ENCODE results near the gene CEBPZ. TPM values are rescaled to one million over a fixed set of nuclear protein-coding genes. Genes with fewer than 3 reads are reported as not detected.

The CEBPZ gene
- total and polyA plus RNA-seq, 2 donors (not counting 1 experiment from before 2014, with no cell fraction given), result 19.9 to 48.9 TPM

- peaks cover 2% of the 10 kb centered on the region for H3K4me1 ChIP-seq (ENCODE audit: control insufficient read depth, extremely low read depth, insufficient read depth, low read length)
- no peak overlapping the region for H3K9ac ChIP-seq (ENCODE audit: insufficient read depth, low read length)
- no peaks in the 10 kb centered on the region for H3K27me3 ChIP-seq (ENCODE audit: control insufficient read depth, insufficient read depth, low read length)
- H3K9me3 ChIP-seq (ENCODE audit: control insufficient read depth, insufficient read depth, low read depth, low read length), result no peaks in the 10 kb centered on the region
- no peak overlapping the region for H3K4me2 ChIP-seq (ENCODE audit: extremely low read depth, insufficient read depth, low read length)
- no peaks in the 10 kb centered on the region for H3K36me3 ChIP-seq (ENCODE audit: control insufficient read depth, insufficient read depth, low read length)
- H3K79me2 ChIP-seq (ENCODE audit: control insufficient read depth, insufficient read depth, low read length), result no peaks in the 10 kb centered on the region
- H4K20me1 ChIP-seq (ENCODE audit: control insufficient read depth, extremely low read depth, insufficient read depth, low read length), result no peaks in the 10 kb centered on the region
- H3K4me3 ChIP-seq (replicated peaks in 1 of 4; ENCODE audit: control extremely low read depth in 1 of 4, insufficient read depth in 1 of 4, low read depth in 3 of 4, low read length in 4 of 4), result no peak overlapping the region
- no peak overlapping the region for H3K27ac ChIP-seq (ENCODE audit: insufficient read depth, low read length)
- no peak for DNase-seq (ENCODE audit: low read depth in 2 of 2)
- H2AFZ ChIP-seq (ENCODE audit: low read length), result no peak overlapping the region
- no peak for TF ChIP-seq CTCF (conservative IDR thresholded peaks at IDR 0.05 in 1 of 2, IDR thresholded peaks at IDR 0.05 in 1 of 2; ENCODE audit: low read depth in 1 of 2, low read length in 2 of 2)
- TF ChIP-seq EZH2 (IDR thresholded peaks at IDR 0.05; ENCODE audit: low read length, missing control alignments), result no peak
These were observed 50.8 kb downstream of the CEBPZ start for GRCh38 chr2:37180640-37181039.

DNA sequence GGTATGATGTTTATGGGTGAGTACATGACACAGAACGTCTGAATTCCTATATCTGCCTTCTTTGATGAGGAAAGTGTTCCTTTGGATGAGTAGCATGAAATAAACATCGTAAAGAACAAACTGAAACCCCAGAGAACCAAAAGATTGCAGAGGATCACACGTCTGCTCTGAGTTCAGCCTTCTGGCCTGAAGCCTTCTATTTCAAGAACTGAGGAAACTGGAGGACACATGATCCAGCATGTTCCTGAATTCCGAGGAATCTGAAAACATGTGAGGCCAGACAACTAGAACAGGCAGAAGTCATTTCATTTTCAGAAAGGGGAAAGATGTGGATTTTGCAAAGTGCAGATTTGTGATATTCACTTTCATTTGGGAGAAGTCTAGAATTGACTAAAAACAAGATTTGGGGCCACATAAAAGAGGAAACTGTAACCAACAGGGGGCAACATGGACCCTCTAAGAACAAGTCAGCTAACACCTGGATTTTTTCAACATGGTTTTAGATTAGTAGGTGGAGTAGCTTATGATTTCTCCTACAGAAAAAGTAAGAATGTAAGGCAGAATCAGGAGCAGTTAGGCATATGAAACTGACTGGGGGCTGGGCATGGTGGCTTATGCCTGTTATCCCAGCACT, 51.3 kb downstream of the CEBPZ start:
- Histone ChIP-seq H3K4me3 (replicated peaks in 1 of 4; ENCODE audit: control extremely low read depth in 1 of 4, insufficient read depth in 1 of 4, low read depth in 3 of 4, low read length in 4 of 4) (no peak overlapping the region), H3K79me2 (ENCODE audit: control insufficient read depth, insufficient read depth, low read length) (no peaks in the 10 kb centered on the region), H3K27ac (ENCODE audit: insufficient read depth, low read length) (no peak overlapping the region), H3K9ac (ENCODE audit: insufficient read depth, low read length) (no peak overlapping the region), H3K27me3 (ENCODE audit: control insufficient read depth, insufficient read depth, low read length) (no peaks in the 10 kb centered on the region), H3K36me3 (ENCODE audit: control insufficient read depth, insufficient read depth, low read length) (no peaks in the 10 kb centered on the region), H3K4me2 (ENCODE audit: extremely low read depth, insufficient read depth, low read length) (no peak overlapping the region), H2AFZ (ENCODE audit: low read length) (no peak overlapping the region), H4K20me1 (ENCODE audit: control insufficient read depth, extremely low read depth, insufficient read depth, low read length) (no peaks in the 10 kb centered on the region), H3K9me3 (ENCODE audit: control insufficient read depth, insufficient read depth, low read depth, low read length) (no peaks in the 10 kb centered on the region), H3K4me1 (ENCODE audit: control insufficient read depth, extremely low read depth, insufficient read depth, low read length) (peaks cover 2% of the 10 kb centered on the region)
- TF ChIP-seq CTCF (conservative IDR thresholded peaks at IDR 0.05 in 1 of 2, IDR thresholded peaks at IDR 0.05 in 1 of 2; ENCODE audit: low read depth in 1 of 2, low read length in 2 of 2), result no peak
- TF ChIP-seq EZH2 (IDR thresholded peaks at IDR 0.05; ENCODE audit: low read length, missing control alignments), result no peak
- DNase-seq (ENCODE audit: low read depth in 2 of 2), result no peak

- no peaks in the 10 kb centered on the region for H4K20me1 ChIP-seq (ENCODE audit: control insufficient read depth, extremely low read depth, insufficient read depth, low read length)
- H3K9ac ChIP-seq (ENCODE audit: insufficient read depth, low read length), result no peak overlapping the region
- no peak overlapping the region for H3K4me3 ChIP-seq (replicated peaks in 1 of 4; ENCODE audit: control extremely low read depth in 1 of 4, insufficient read depth in 1 of 4, low read depth in 3 of 4, low read length in 4 of 4)
- H2AFZ ChIP-seq (ENCODE audit: low read length), result no peak overlapping the region
- no peaks in the 10 kb centered on the region for H3K4me1 ChIP-seq (ENCODE audit: control insufficient read depth, extremely low read depth, insufficient read depth, low read length)
- H3K27me3 ChIP-seq (ENCODE audit: control insufficient read depth, insufficient read depth, low read length), result no peaks in the 10 kb centered on the region
- H3K9me3 ChIP-seq (ENCODE audit: control insufficient read depth, insufficient read depth, low read depth, low read length), result no peaks in the 10 kb centered on the region
- no peak for TF ChIP-seq EZH2 (IDR thresholded peaks at IDR 0.05; ENCODE audit: low read length, missing control alignments)
- TF ChIP-seq CTCF (conservative IDR thresholded peaks at IDR 0.05 in 1 of 2, IDR thresholded peaks at IDR 0.05 in 1 of 2; ENCODE audit: low read depth in 1 of 2, low read length in 2 of 2), result no peak
- no peak overlapping the region for H3K27ac ChIP-seq (ENCODE audit: insufficient read depth, low read length)
- no peak overlapping the region for H3K4me2 ChIP-seq (ENCODE audit: extremely low read depth, insufficient read depth, low read length)
- no peak for DNase-seq (ENCODE audit: low read depth in 2 of 2)
- H3K36me3 ChIP-seq (ENCODE audit: control insufficient read depth, insufficient read depth, low read length), result no peaks in the 10 kb centered on the region
- no peaks in the 10 kb centered on the region for H3K79me2 ChIP-seq (ENCODE audit: control insufficient read depth, insufficient read depth, low read length)
These were observed 57.7 kb downstream of the CEBPZ start for GRCh38 chr2:37173741-37174140.
